CD4-positive, alpha-beta T cell treated with Interleukin-2 at 100 ng/mL for 4 hours (primary cell): ENCODE results near the gene MDN1.
A peak's percentile ranks its signal among the peaks of the same experiment; 100 is the strongest.
"Not testable (repeated sequence)": the region's sequence is repeated elsewhere in the genome, so short reads cannot be mapped to it uniquely, and the experiment has no call there.

ENCODE experiments used
- DNase-seq: peaks from one replicate; pipeline ENCODE4 v3.0.0-alpha.2; 2020; ENCODE audit warnings: low spot score

Gene MDN1

GRCh38 chr6:89819336-89820130, at the start of gene MDN1:
Gene MDN1 (minus strand): TSS chr6:89819794. CDS start chr6:89819607, 187 bp downstream.
- peak; percentile 88 for DNase-seq

GRCh38 chr6:89866024-89866678, 46.6 kb upstream of the MDN1 start:
- no peak for DNase-seq

- no peak for DNase-seq
These were observed 43.1 kb upstream of the MDN1 start for GRCh38 chr6:89862698-89863097.

GRCh38 chr6:89862273-89862672, 42.7 kb upstream of the MDN1 start:
- DNase-seq: no peak

- DNase-seq: no peak
These were observed 40.1 kb upstream of the MDN1 start for GRCh38 chr6:89859744-89860143.

- no peak for DNase-seq
These were observed 38.4 kb upstream of the MDN1 start for GRCh38 chr6:89858041-89858440.

GRCh38 chr6:89853068-89853467, 33.5 kb upstream of the MDN1 start:
- DNase-seq: no peak

- not testable (repeated sequence) for DNase-seq
These were observed 27.9 kb upstream of the MDN1 start for GRCh38 chr6:89847513-89847912.

GRCh38 chr6:89843070-89843469, 23.5 kb upstream of the MDN1 start:
- no peak for DNase-seq

GRCh38 chr6:89842228-89842627, 22.6 kb upstream of the MDN1 start:
- no peak for DNase-seq

GRCh38 chr6:89840538-89840937, 20.9 kb upstream of the MDN1 start:
- no peak for DNase-seq

- DNase-seq: no peak
These were observed 17.1 kb upstream of the MDN1 start for GRCh38 chr6:89836639-89837222.

- DNase-seq: peak; percentile 71
These were observed 15.5 kb upstream of the MDN1 start for GRCh38 chr6:89834884-89835792.

- no peak for DNase-seq
These were observed 10.7 kb upstream of the MDN1 start for GRCh38 chr6:89830170-89830809.

- DNase-seq: peak; percentile 97
These were observed 10.0 kb upstream of the MDN1 start, which contains the start of gene CASP8AP2 for GRCh38 chr6:89829472-89830169. Gene CASP8AP2 (plus strand): TSS chr6:89829880.

GRCh38 chr6:89828988-89829471, 9.4 kb upstream of the MDN1 start:
- no peak for DNase-seq

- not testable (repeated sequence) for DNase-seq
These were observed 8.9 kb upstream of the MDN1 start for GRCh38 chr6:89828475-89828987.

GRCh38 chr6:89826029-89826528, 6.5 kb upstream of the MDN1 start:
- DNase-seq: no peak

GRCh38 chr6:89818977-89819335, 638 bp downstream of the MDN1 start:
- peak; percentile 27 for DNase-seq

- DNase-seq: no peak
These were observed 2.1 kb downstream of the MDN1 start for GRCh38 chr6:89817481-89817880.
